GM21447 (cell line): ENCODE data around the gene NOM1.
A peak's percentile ranks its signal among the peaks of the same experiment; 100 is the strongest.

Experiments used
- ATAC-seq: cut with Tn5 transposase; IDR thresholded peaks from one replicate; pipeline ENCODE4 v1.9.1; 2021; ENCODE audit not compliant: unreplicated experiment

NOM1 gene

GRCh38 chr7:156979007-156979606, 29.6 kb downstream of the NOM1 start:
- no peak for ATAC-seq

- no peak for ATAC-seq
Observed at GRCh38 chr7:156979711-156980110, 30.2 kb downstream of the NOM1 start.

GRCh38 chr7:156984174-156984891, 34.8 kb downstream of the NOM1 start:
- no peak for ATAC-seq

- ATAC-seq: no peak
Observed at GRCh38 chr7:156985101-156985992, 35.8 kb downstream of the NOM1 start.

- ATAC-seq: no peak
Observed at GRCh38 chr7:156986378-156986777, 36.9 kb downstream of the NOM1 start.

GRCh38 chr7:156988343-156989185, 39.1 kb downstream of the NOM1 start:
- ATAC-seq: no peak

GRCh38 chr7:156989766-156990535, 40.4 kb downstream of the NOM1 start:
- no peak for ATAC-seq

- ATAC-seq: no peak
Observed at GRCh38 chr7:156993021-156993924, 43.8 kb downstream of the NOM1 start.

GRCh38 chr7:156993925-156994235, 44.4 kb downstream of the NOM1 start:
- ATAC-seq: no peak

GRCh38 chr7:156994417-156994816, 44.9 kb downstream of the NOM1 start:
- ATAC-seq: no peak

GRCh38 chr7:156998988-156999957, 49.8 kb downstream of the NOM1 start:
- peak; percentile 23 for ATAC-seq

GRCh38 chr7:156999958-157000726, 50.6 kb downstream of the NOM1 start:
- ATAC-seq: peak; percentile 42

- ATAC-seq: peak; percentile 9
Observed at GRCh38 chr7:157000741-157001653, 51.5 kb downstream of the NOM1 start.

GRCh38 chr7:157001920-157002818, 52.7 kb downstream of the NOM1 start:
- no peak for ATAC-seq

- ATAC-seq: no peak
Observed at GRCh38 chr7:157002819-157003421, 53.4 kb downstream of the NOM1 start.
